HL-60 (cell line): Measurements from ENCODE around the gene HMCN1.

ENCODE experiments used
- DNase-seq, 2 experiments: peaks; one replicate each; pipeline ENCODE4 v3.0.0-alpha.2; 2010 to 2020; ENCODE audit warnings: low read depth in 1 of 2, low spot score in 1 of 2
- H3K27ac ChIP-seq: fragments of 250-450 bp; sonication (Bioruptor Pico); replicated peaks from 2 replicates; pipeline ENCODE4 v1.5.1; 2020; ENCODE audit warnings: mild to moderate bottlenecking, moderate library complexity
- H3K27me3 ChIP-seq: fragments of 250-450 bp; sonication (Bioruptor Pico); 2 replicates; pipeline ENCODE4 v1.5.1; 2021; ENCODE audit warnings: mild to moderate bottlenecking, moderate library complexity; ENCODE audit not compliant: insufficient read depth, poor library complexity, severe bottlenecking
- H3K4me3 ChIP-seq: replicated peaks from 2 replicates; pipeline ENCODE4 v1.5.1; 2011; ENCODE audit warnings: mild to moderate bottlenecking, control low read depth, low read length; ENCODE audit not compliant: insufficient read depth
- CTCF ChIP-seq: IDR thresholded peaks from one replicate; pipeline ENCODE4 v1.5.1; 2011; ENCODE audit warnings: low read length, control low read depth, inconsistent platforms; ENCODE audit not compliant: insufficient read depth
- GABPA ChIP-seq: IDR thresholded peaks from 2 replicates; pipeline ENCODE4 v1.6.1; 2012; ENCODE audit warnings: low read depth
- POLR2AphosphoS5 ChIP-seq: IDR thresholded peaks from 2 replicates; pipeline ENCODE4 v1.6.1; 2012; ENCODE audit warnings: low read depth
- REST ChIP-seq: IDR thresholded peaks from 2 replicates; pipeline ENCODE4 v1.6.1; 2012; ENCODE audit warnings: low read depth; ENCODE audit not compliant: insufficient replicate concordance
- SPI1 ChIP-seq: IDR thresholded peaks from 2 replicates; pipeline ENCODE4 v1.6.1; 2012; ENCODE audit warnings: low read depth, mild to moderate bottlenecking, borderline replicate concordance

Gene HMCN1

GRCh38 chr1:185825556-185825955, 91.4 kb downstream of the HMCN1 start:
- no peak for TF ChIP-seq POLR2AphosphoS5
- no peak for TF ChIP-seq GABPA
- TF ChIP-seq CTCF, result no peak
- TF ChIP-seq SPI1, result no peak
- no peak for TF ChIP-seq REST
- no peak overlapping the region for H3K27ac ChIP-seq
- no peak for DNase-seq
- no peaks in the 10 kb centered on the region for H3K27me3 ChIP-seq
- H3K4me3 ChIP-seq, result no peak overlapping the region

GRCh38 chr1:185834371-185834905, 100.2 kb downstream of the HMCN1 start:
- TF ChIP-seq GABPA (no peak), CTCF (no peak), POLR2AphosphoS5 (no peak), SPI1 (no peak), REST (no peak)
- Histone ChIP-seq H3K4me3 (no peak overlapping the region), H3K27ac (no peak overlapping the region), H3K27me3 (no peaks in the 10 kb centered on the region)
- DNase-seq, result no peak

GRCh38 chr1:185835191-185835590, 101.0 kb downstream of the HMCN1 start:
- no peaks in the 10 kb centered on the region for H3K27me3 ChIP-seq
- no peak overlapping the region for H3K4me3 ChIP-seq
- H3K27ac ChIP-seq, result no peak overlapping the region
- no peak for DNase-seq
- TF ChIP-seq CTCF (no peak), SPI1 (no peak), POLR2AphosphoS5 (no peak), GABPA (no peak), REST (no peak)
